GM23338 (cell line): ENCODE measurements around the gene AGBL4. TPM values are rescaled to one million over a fixed set of nuclear protein-coding genes. Genes with fewer than 3 reads are reported as not detected.

Source experiments
- ATAC-seq: fragments of 200-7000 bp; cut with Tn5 transposase; 3 replicates; pipeline ENCODE4 v1.9.1; 2020
- DNase-seq: peaks from one replicate; pipeline ENCODE4 v3.0.0-alpha.2; 2015; ENCODE audit warnings: low spot score
- H2AFZ ChIP-seq: fragments of 200-600 bp; sonication (generic); 2 replicates; pipeline ENCODE4 v1.8.0; 2016; ENCODE audit warnings: antibody characterized with exemption, mild to moderate bottlenecking, moderate library complexity
- H3F3A ChIP-seq: fragments of 200-600 bp; sonication (generic); replicated peaks from 2 replicates; pipeline ENCODE4 v1.8.0; 2017; ENCODE audit warnings: antibody characterized with exemption, mixed run types, low read depth
- H3K27ac ChIP-seq: fragments of 200-600 bp; sonication (generic); 2 replicates; pipeline ENCODE4 v1.6.1; 2016; ENCODE audit warnings: low read depth
- H3K27me3 ChIP-seq: fragments of 200-600 bp; sonication (generic); 2 replicates; pipeline ENCODE4 v1.8.0; 2016; ENCODE audit warnings: mild to moderate bottlenecking, mixed run types, moderate library complexity; ENCODE audit not compliant: insufficient read depth
- H3K36me3 ChIP-seq: fragments of 200-600 bp; sonication (generic); 2 replicates; pipeline ENCODE4 v1.8.0; 2016; ENCODE audit warnings: mild to moderate bottlenecking; ENCODE audit not compliant: insufficient read depth
- H3K4me1 ChIP-seq: fragments of 200-600 bp; sonication (generic); 2 replicates; pipeline ENCODE4 v1.8.0; 2016; ENCODE audit warnings: mild to moderate bottlenecking, moderate library complexity; ENCODE audit not compliant: insufficient read depth
- H3K4me2 ChIP-seq: fragments of 200-600 bp; sonication (generic); 2 replicates; pipeline ENCODE4 v1.7.1; 2017; ENCODE audit warnings: mixed run types
- H3K4me3 ChIP-seq: fragments of 200-600 bp; sonication (generic); 2 replicates; pipeline ENCODE4 v1.6.1; 2016; ENCODE audit warnings: mixed run types
- H3K79me2 ChIP-seq: fragments of 200-600 bp; sonication (generic); replicated peaks from 2 replicates; pipeline ENCODE4 v1.8.0; 2017; ENCODE audit warnings: mild to moderate bottlenecking; ENCODE audit not compliant: insufficient read depth
- H3K9me2 ChIP-seq: fragments of 200-600 bp; sonication (generic); 2 replicates; pipeline ENCODE4 v1.8.0; 2017; ENCODE audit not compliant: insufficient read depth
- H4K20me1 ChIP-seq: fragments of 200-600 bp; sonication (generic); replicated peaks from 2 replicates; pipeline ENCODE4 v1.8.0; 2017; ENCODE audit warnings: mild to moderate bottlenecking; ENCODE audit not compliant: insufficient read depth
- H3K27ac Mint-ChIP-seq: 2 replicates; pipeline ENCODE4 v1.8.0; 2020; ENCODE audit warnings: inconsistent platforms, mild to moderate bottlenecking, moderate library complexity, mixed read lengths
- H3K27me3 Mint-ChIP-seq: 3 replicates; pipeline ENCODE4 v1.8.0; 2022; ENCODE audit warnings: low read depth, mild to moderate bottlenecking, moderate library complexity, mixed read lengths, inconsistent platforms; ENCODE audit not compliant: insufficient read depth, poor library complexity
- H3K36me3 Mint-ChIP-seq: 3 replicates; pipeline ENCODE4 v1.8.0; 2021; ENCODE audit warnings: low read depth, mild to moderate bottlenecking, inconsistent platforms, moderate library complexity, mixed read lengths
- H3K4me1 Mint-ChIP-seq: 3 replicates; pipeline ENCODE4 v1.8.0; 2020; ENCODE audit warnings: mild to moderate bottlenecking, inconsistent platforms, mixed read lengths
- H3K4me3 Mint-ChIP-seq: 3 replicates; pipeline ENCODE4 v1.8.0; 2021; ENCODE audit warnings: moderate library complexity, mild to moderate bottlenecking, inconsistent platforms, mixed read lengths
- H3K9me3 Mint-ChIP-seq: 3 replicates; pipeline ENCODE4 v1.8.0; 2020; ENCODE audit warnings: moderate library complexity, mild to moderate bottlenecking, inconsistent platforms, mixed read lengths
- EZH2phosphoT487 ChIP-seq: fragments of 200-600 bp; sonication (generic); IDR thresholded peaks from one replicate; pipeline ENCODE4 v1.8.1; 2018; ENCODE audit warnings: antibody characterized with exemption; ENCODE audit not compliant: unreplicated experiment
- JUNB ChIP-seq: IDR thresholded peaks from one replicate; pipeline ENCODE4 v1.6.1; 2016; ENCODE audit warnings: antibody characterized with exemption; ENCODE audit not compliant: unreplicated experiment
- NANOG ChIP-seq: IDR thresholded peaks from 2 replicates; pipeline ENCODE4 v1.6.1; 2016; ENCODE audit warnings: antibody characterized with exemption, borderline replicate concordance
- POLR2AphosphoS5 ChIP-seq: IDR thresholded peaks from 2 replicates; pipeline ENCODE4 v1.6.1; 2016; ENCODE audit warnings: antibody characterized with exemption, low read depth
- STAT1 ChIP-seq: IDR thresholded peaks from one replicate; pipeline ENCODE4 v1.6.1; 2016; ENCODE audit warnings: antibody characterized with exemption; ENCODE audit not compliant: unreplicated experiment
- ZNF114 ChIP-seq: fragments of 250-450 bp; sonication (Bioruptor Pico); IDR thresholded peaks from 2 replicates; pipeline ENCODE4 v1.5.0; 2020; ENCODE audit warnings: mild to moderate bottlenecking, moderate library complexity
- ZNF331 ChIP-seq: fragments of 250-450 bp; sonication (Bioruptor Pico); IDR thresholded peaks from 2 replicates; pipeline ENCODE4 v1.5.0; 2020; ENCODE audit warnings: low read depth, mild to moderate bottlenecking, moderate library complexity
- polyA plus RNA-seq: library from polyadenylated mRNA; unstranded; fragments of >200 nt; fragmentation: Nextera tagmentation; extraction: Ambion mirVana; gene quantifications from 2 replicates; pipeline ENCODE4 v1.2.1, GENCODE V29; 2016
- total RNA-seq: library from RNA; depleted of rRNA; stranded (reverse); fragments of >200 nt; shearing (Covaris generic); gene quantifications from 2 replicates; pipeline ENCODE4 v1.2.3, GENCODE V29; 2014
- TF ChIP-seq, protein P1 (sequence below), 2 experiments: fragments of 200-600 bp in 1 of 2; sonication (generic) in 1 of 2; conservative IDR thresholded peaks; 2 replicates each; pipeline versions ENCODE4 v1.5.1 to v1.6.1; 2016 to 2017; ENCODE audit warnings: antibody characterized with exemption in 2 of 2, low read depth in 2 of 2, mild to moderate bottlenecking in 2 of 2, moderate library complexity in 1 of 2
- TF ChIP-seq, protein P2 (sequence below): IDR thresholded peaks from 2 replicates; pipeline ENCODE4 v1.6.1; 2016; ENCODE audit warnings: antibody characterized with exemption

AGBL4 gene
- total and polyA plus RNA-seq, 2 experiments from 2014 or later: 0.91 to 1.5 TPM

DNA sequence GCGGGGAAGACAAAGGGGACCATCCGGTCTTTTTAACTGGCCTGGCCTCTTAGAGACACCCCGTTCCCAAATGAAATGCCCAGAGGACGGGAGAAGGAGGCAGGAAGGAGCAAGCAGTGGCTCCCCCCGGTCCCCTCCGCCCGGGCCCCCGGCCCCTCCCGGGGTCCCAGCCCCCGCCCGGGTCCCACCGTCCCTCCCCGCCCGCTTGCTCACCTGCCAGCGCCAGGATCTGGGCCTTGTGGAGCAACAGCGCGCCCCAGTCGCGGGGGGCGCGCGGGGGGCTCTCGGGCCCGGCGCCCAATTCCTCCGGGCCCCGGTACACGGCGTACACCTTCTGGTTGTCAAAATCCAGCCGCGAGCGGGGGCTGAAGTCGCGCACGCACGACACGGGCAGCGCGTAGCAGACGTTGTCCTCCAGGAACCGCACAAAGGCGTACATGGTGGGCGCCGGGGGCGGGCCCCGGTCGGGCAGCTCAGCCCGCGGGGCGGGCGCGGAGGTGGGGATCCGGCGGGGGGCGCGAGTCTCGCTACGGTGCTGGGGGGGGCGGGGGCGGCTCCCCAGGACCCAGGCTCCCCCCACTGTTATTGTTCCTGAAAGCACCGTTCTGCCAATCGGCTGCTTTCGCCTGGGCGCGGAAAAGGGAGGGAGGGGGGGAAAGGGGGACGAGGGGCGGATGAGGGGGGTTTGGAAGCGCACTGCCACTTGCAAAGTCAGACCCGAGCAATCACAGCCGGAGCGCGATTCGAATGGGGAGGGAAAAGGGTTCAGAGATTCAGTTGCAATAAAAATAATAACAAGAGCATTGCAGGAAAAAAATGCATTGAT, 1247.1 kb downstream of the AGBL4 start, which contains the start of gene BEND5:
BEND5 (minus strand) TSS at position 499 of the 826 bp plus-strand sequence; CDS start at position 439, 60 bp downstream.
- Histone ChIP-seq H3K79me2 (peaks cover 4% of the 10 kb centered on the region; the same call in 1 of the 2 replicates), H3K4me2 (peak within 1 kb of the TSS; percentile 99), H3K36me3 (no peaks in the 10 kb centered on the region), H3K9me2 (no peaks in the 10 kb centered on the region), H3K4me3 (peak within 1 kb of the TSS; percentile 95), H3K4me1 (peaks cover 12% of the 10 kb centered on the region; the same call in 1 of the 2 replicates), H4K20me1 (no peaks in the 10 kb centered on the region; the same call in 1 of the 2 replicates), H3F3A (0 out of 2 replicates have a peak, but pooled peaks cover 2% of the 10 kb centered on the region), H3K27me3 (peaks cover 3% of the 10 kb centered on the region; the same call in 1 of the 2 replicates), H3K27ac (no peak within 1 kb of the TSS), H2AFZ (peak within 1 kb of the TSS; percentile 98)
- Mint-ChIP-seq H3K36me3 (peaks cover 3% of the 10 kb centered on the region; the same call in 1 of the 3 replicates), H3K4me3 (peak within 1 kb of the TSS; percentile 87), H3K4me1 (peaks cover 4% of the 10 kb centered on the region; the same call in 2 of the 3 replicates), H3K27me3 (peaks cover 11% of the 10 kb centered on the region), H3K27ac (peak within 1 kb of the TSS; percentile 29), H3K9me3 (no peaks in the 10 kb centered on the region)
- DNase-seq (peak; percentile 87), ATAC-seq (peak; percentile 76)
- TF ChIP-seq, protein P1, sequence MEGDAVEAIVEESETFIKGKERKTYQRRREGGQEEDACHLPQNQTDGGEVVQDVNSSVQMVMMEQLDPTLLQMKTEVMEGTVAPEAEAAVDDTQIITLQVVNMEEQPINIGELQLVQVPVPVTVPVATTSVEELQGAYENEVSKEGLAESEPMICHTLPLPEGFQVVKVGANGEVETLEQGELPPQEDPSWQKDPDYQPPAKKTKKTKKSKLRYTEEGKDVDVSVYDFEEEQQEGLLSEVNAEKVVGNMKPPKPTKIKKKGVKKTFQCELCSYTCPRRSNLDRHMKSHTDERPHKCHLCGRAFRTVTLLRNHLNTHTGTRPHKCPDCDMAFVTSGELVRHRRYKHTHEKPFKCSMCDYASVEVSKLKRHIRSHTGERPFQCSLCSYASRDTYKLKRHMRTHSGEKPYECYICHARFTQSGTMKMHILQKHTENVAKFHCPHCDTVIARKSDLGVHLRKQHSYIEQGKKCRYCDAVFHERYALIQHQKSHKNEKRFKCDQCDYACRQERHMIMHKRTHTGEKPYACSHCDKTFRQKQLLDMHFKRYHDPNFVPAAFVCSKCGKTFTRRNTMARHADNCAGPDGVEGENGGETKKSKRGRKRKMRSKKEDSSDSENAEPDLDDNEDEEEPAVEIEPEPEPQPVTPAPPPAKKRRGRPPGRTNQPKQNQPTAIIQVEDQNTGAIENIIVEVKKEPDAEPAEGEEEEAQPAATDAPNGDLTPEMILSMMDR (conservative IDR thresholded peaks at IDR 0.05; ENCODE audit: low read depth in 2 of 2): no peak
- TF ChIP-seq STAT1: no peak

DNA sequence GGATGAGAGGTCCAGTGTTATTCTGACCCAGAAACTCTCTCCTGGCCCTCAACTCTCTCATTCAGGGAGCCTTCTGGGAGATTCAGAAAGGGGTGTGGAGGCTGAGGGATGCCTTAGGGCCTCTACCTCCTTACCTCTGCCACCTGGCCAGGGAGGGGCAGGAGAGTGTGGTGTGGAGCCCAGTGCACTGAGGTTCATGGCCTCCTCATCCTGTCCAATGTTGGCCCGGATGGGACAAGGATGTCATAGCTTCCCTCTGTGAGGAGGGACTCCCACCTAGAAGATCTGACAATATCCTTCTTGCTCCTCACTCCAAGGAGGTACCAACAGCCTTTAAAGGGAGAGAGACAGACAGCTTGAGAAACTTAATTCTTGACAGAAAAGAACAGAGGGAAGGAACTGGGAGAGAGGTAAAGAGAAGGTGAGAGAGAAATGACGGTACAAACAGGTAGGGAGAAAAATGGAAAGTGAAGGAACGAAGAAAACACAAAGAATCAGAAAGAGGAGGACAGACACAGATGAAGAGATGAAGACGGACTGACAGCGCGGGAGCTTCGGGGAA, 1247.8 kb downstream of the AGBL4 start:
- Mint-ChIP-seq H3K9me3 (no peaks in the 10 kb centered on the region), H3K4me3 (peak overlapping the region; percentile 87), H3K36me3 (peaks cover 3% of the 10 kb centered on the region; the same call in 1 of the 3 replicates), H3K27me3 (peaks cover 11% of the 10 kb centered on the region), H3K27ac (peak overlapping the region; percentile 8; the same call in 1 of the 2 replicates), H3K4me1 (peaks cover 4% of the 10 kb centered on the region; the same call in 2 of the 3 replicates)
- H3K4me1 ChIP-seq: peaks cover 12% of the 10 kb centered on the region; the same call in 1 of the 2 replicates
- DNase-seq (no peak), ATAC-seq (peak; percentile 13)
- H3K4me3 ChIP-seq: peak overlapping the region; percentile 95
- TF ChIP-seq, protein P2, sequence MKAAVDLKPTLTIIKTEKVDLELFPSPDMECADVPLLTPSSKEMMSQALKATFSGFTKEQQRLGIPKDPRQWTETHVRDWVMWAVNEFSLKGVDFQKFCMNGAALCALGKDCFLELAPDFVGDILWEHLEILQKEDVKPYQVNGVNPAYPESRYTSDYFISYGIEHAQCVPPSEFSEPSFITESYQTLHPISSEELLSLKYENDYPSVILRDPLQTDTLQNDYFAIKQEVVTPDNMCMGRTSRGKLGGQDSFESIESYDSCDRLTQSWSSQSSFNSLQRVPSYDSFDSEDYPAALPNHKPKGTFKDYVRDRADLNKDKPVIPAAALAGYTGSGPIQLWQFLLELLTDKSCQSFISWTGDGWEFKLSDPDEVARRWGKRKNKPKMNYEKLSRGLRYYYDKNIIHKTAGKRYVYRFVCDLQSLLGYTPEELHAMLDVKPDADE: no peak
- TF ChIP-seq, protein P1 (conservative IDR thresholded peaks at IDR 0.05; ENCODE audit: low read depth in 2 of 2): no peak
- TF ChIP-seq POLR2AphosphoS5 (no peak), STAT1 (no peak), ZNF331 (CRISPR knock-in tag) (no peak), JUNB (no peak), NANOG (no peak), EZH2phosphoT487 (no peak), ZNF114 (CRISPR knock-in tag) (no peak)
- H4K20me1 ChIP-seq: no peaks in the 10 kb centered on the region; the same call in 1 of the 2 replicates
- H3K9me2 ChIP-seq: no peaks in the 10 kb centered on the region
- H3K27ac ChIP-seq: no peak overlapping the region
- peak overlapping the region; percentile 87 for H2AFZ ChIP-seq
- 0 out of 2 replicates have a peak, but pooled peaks cover 2% of the 10 kb centered on the region for H3F3A ChIP-seq
- H3K36me3 ChIP-seq: no peaks in the 10 kb centered on the region
- peaks cover 3% of the 10 kb centered on the region; the same call in 1 of the 2 replicates for H3K27me3 ChIP-seq
- H3K79me2 ChIP-seq: peaks cover 4% of the 10 kb centered on the region; the same call in 1 of the 2 replicates
- peak overlapping the region; percentile 99 for H3K4me2 ChIP-seq
